GM21576 (cell line): ENCODE data around the gene PRRG4.
A peak's percentile ranks its signal among the peaks of the same experiment; 100 is the strongest.
"Not testable (repeated sequence)": the region's sequence is repeated elsewhere in the genome, so short reads cannot be mapped to it uniquely, and the experiment has no call there.

ENCODE experiments used
- ATAC-seq: cut with Tn5 transposase; IDR thresholded peaks from one replicate; pipeline ENCODE4 v1.9.1; 2021; ENCODE audit warnings: mild to moderate bottlenecking, moderate library complexity; ENCODE audit not compliant: unreplicated experiment

PRRG4 gene

DNA sequence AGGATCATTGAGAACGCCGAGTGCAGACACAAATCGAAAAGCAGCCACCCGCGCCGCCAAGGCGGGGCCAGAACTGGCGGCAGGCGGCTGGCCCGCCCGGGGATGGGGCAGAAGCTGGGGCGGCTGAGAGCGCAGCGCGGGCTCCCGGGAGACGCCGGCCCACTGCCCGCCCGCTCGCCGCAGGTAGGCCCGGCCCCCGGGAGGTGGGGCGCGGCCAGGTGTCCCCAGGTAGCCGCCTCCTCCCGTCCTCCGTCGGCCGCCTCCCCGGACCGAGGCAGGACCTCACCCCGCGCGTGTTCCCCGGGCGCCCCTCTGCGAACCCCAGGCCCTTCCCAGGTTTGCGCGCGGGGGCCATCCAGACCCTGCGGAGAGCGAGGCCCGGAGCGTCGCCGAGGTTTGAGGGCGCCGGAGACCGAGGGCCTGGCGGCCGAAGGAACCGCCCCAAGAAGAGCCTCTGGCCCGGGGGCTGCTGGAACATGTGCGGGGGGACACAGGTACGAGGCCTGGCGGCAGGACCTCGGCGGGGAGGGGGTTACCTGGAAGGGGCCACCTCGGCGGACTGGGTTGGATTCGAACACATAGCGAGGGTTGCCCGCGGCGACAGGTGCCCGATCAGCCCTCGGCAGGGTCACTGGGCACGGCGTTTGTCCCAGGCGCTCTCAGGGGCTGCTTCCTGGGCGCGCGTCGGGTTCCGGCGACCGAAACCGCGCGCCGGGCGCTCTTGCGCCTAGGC lies at the start of gene PRRG4:
Gene PRRG4, plus strand, starts transcription at position 248 of the 733 bp plus-strand sequence. CDS start 603 bp downstream, outside the sequence.
- peak; percentile 83 for ATAC-seq

DNA sequence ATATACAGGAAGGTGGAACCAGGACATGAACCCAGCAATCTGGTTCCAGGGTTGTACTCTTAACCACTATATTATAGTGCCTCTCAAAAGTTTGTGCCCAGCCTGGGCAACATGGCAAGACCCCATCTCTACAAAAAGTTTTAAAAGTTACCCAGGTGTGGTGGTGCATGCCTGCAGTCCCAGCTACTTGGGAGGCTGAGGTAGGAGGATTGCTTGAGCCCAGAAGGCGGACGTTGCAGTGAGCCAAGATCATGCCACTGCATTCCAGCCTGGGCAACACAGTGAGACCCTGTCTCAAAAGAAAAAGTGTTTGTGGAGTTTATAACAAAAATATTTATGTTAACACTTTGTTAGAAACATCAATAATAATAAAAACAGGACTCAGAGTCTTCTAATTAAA lies 48.9 kb upstream of the PRRG4 start:
- ATAC-seq, result not testable (repeated sequence)

- ATAC-seq, result no peak
These were observed 48.0 kb upstream of the PRRG4 start for GRCh38 chr11:32781721-32782120.

GRCh38 chr11:32785262-32785661 lies 44.5 kb upstream of the PRRG4 start:
- no peak for ATAC-seq

- ATAC-seq, result no peak
These were observed 42.9 kb upstream of the PRRG4 start for GRCh38 chr11:32786811-32787210.

GRCh38 chr11:32790916-32791315 lies 38.8 kb upstream of the PRRG4 start:
- ATAC-seq, result no peak

- ATAC-seq, result no peak
These were observed 37.4 kb upstream of the PRRG4 start for GRCh38 chr11:32792111-32792947.

- ATAC-seq, result peak; percentile 89
These were observed 36.7 kb upstream of the PRRG4 start for GRCh38 chr11:32792948-32793475.

GRCh38 chr11:32794439-32794838 lies 35.3 kb upstream of the PRRG4 start, which contains the start of gene CCDC73:
Gene CCDC73 (minus strand): TSS chr11:32794662. CDS start chr11:32760243, 34,419 bp downstream.
- no peak for ATAC-seq

- no peak for ATAC-seq
These were observed 33.3 kb upstream of the PRRG4 start for GRCh38 chr11:32796425-32796824.

GRCh38 chr11:32809313-32809712 lies 20.4 kb upstream of the PRRG4 start:
- peak; percentile 96 for ATAC-seq

GRCh38 chr11:32817181-32817851 lies 12.4 kb upstream of the PRRG4 start:
- no peak for ATAC-seq

DNA sequence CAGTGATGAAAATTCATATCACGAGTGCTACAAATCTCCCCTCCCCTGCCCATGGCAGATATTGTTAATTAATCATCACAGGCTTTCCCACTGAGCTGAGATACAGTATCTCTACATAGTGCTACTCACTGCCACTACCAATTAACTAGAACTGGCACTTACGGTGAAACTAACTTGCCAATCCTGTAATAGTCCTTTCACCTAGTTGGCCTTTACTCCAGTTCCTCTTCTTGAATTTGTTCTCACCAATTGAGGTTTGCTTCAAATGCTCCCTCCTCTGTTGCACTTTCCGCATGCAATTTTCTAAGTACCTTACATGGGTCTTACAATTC lies 11.9 kb upstream of the PRRG4 start:
- no peak for ATAC-seq

GRCh38 chr11:32819187-32819586 lies 10.5 kb upstream of the PRRG4 start:
- ATAC-seq, result no peak

DNA sequence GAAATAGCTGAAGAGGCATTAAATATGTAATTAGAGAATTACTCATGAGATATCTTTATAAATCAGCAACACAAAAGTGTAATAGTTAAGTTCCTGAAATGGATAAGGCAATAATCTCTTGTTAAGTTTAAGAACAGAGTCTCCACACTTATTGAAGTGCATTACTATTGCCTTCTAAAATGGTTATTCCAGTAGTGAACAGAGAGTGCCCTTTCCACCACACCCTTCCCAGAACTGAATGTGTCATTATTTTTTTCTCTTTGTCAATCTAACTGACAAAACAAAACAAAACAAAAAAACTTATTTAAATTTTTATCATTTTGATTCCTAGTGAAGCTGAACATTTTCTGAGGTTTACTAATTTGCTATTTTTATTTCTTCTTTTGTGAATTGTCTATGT lies 9.2 kb upstream of the PRRG4 start:
- no peak for ATAC-seq

DNA sequence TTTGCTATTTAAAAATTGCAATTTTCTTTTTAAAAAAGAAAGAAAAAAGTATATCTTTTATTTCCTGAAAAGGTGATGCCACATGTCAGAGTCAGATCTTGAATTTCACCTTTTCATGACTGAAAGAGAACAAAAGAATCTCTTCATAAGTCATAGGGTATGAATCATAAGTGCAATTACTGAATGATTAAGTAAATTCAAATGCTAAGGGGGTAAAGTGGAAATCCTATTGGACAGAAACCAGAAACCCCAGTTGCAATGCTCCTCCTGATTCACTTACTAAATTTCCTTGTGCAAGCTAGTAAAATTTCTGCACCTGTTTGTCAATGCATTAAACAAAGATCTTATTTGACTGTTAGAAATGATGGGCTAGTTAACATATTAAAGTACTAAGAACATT lies 8.2 kb upstream of the PRRG4 start:
- ATAC-seq, result no peak

DNA sequence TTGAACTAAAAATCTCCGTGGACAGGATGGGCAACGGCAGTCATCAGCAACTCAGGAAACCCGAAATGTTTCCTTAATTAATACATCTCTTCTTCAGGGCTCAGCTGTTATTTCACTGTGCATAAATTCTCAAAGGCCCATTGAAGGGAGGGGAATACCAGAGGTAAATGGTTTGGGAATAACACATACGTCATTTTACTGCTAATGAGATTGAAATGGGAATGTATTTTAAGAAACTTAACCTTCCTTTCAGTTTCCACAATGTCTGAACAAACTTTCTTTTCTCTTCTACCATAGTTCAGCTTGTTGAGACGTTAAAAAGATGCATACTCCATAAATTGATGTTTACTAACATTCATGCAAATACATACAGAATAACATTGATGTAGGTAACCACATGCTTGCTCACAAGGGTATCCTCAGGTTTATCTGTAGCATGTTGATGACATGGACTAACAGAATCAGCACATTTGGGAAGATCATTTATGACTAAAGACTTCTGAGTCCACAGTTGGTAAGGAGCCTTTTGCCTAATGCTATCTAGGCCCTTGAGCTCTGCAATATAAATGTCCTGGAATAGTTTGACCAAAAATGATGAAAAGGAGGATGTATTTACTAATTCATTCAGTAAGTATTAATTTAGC lies 7.7 kb upstream of the PRRG4 start:
- no peak for ATAC-seq

- not testable (repeated sequence) for ATAC-seq
These were observed 6.1 kb upstream of the PRRG4 start for GRCh38 chr11:32823617-32824016.

- ATAC-seq, result no peak
These were observed 3.6 kb upstream of the PRRG4 start for GRCh38 chr11:32826113-32826512.

GRCh38 chr11:32827276-32827675 lies 2.5 kb upstream of the PRRG4 start:
- no peak for ATAC-seq

GRCh38 chr11:32829157-32829679 lies 509 bp upstream of the PRRG4 start:
- ATAC-seq, result peak; percentile 45
